Esophagus squamous epithelium (tissue), 4 donors: Measurements from ENCODE around the gene RBBP8.

Experiments
- CTCF ChIP-seq, 6 experiments: fragments of 450-650 bp in 4 of 6; fragments of 200-600 bp in 2 of 6; sonication (generic) in 2 of 6; IDR thresholded peaks; one replicate each; pipeline ENCODE4 v1.5.1; 2016 to 2019; ENCODE audit warnings: antibody characterized with exemption in 6 of 6, mild to moderate bottlenecking in 4 of 6, moderate library complexity in 4 of 6
- POLR2A ChIP-seq, 4 donors: fragments of 450-650 bp; IDR thresholded peaks; one replicate each; pipeline ENCODE4 v1.6.1; 2017; ENCODE audit warnings: antibody characterized with exemption in 4 of 4, mild to moderate bottlenecking in 4 of 4, moderate library complexity in 3 of 4

GRCh38 chr18:22952525-22952924, 19.4 kb downstream of the RBBP8 start:
- no peak for TF ChIP-seq CTCF (IDR thresholded peaks at IDR 0.05)
- no peak for TF ChIP-seq POLR2A (IDR thresholded peaks at IDR 0.05)
